Measurements from ENCODE around the gene TRIO. TPM values are rescaled to one million over a fixed set of nuclear protein-coding genes. Genes with fewer than 3 reads are reported as not detected.

TRIO gene
- total and polyA plus RNA-seq, 2 of the 8 experiments (the other 6 are each of a cell fraction or from before 2014, with no cell fraction given), result 35.1 to 69.1 TPM

GRCh38 chr5:14172149-14172795 is 29.1 kb downstream of the TRIO start:
- Histone ChIP-seq H2BK15ac (ENCODE audit: low read length) (no peak overlapping the region), H3K18ac (ENCODE audit: extremely low read depth, low read length) (no peak overlapping the region), H3K9ac (replicated peaks in 1 of 4; ENCODE audit: extremely low read depth in 1 of 4, low read depth in 3 of 4, low read length in 3 of 4) (no peak overlapping the region), H2BK12ac (ENCODE audit: low read depth, low read length) (no peak overlapping the region), H3K27ac (ENCODE audit: low read depth, low read length) (no peak overlapping the region), H3K4me3 (ENCODE audit: extremely low read depth in 1 of 4, insufficient read depth in 2 of 4, low read depth in 3 of 4, low read length in 4 of 4) (no peak overlapping the region), H2BK20ac (ENCODE audit: low read length) (no peak overlapping the region), H4K91ac (replicated peaks; ENCODE audit: insufficient read length, low read length) (no peak overlapping the region), H3K4me1 (replicated peaks in 1 of 4; ENCODE audit: control insufficient read depth in 3 of 4, insufficient read depth in 4 of 4, low read length in 3 of 4) (peaks cover 10 to 19% (median 13%) of the 10 kb centered on the region in 4 experiments), H3K56ac (replicated peaks; ENCODE audit: insufficient read length, low read depth, low read length) (no peak overlapping the region), H2BK120ac (replicated peaks; ENCODE audit: low read depth, low read length) (no peak overlapping the region), H4K20me1 (replicated peaks in 1 of 2; ENCODE audit: control insufficient read depth in 1 of 2, insufficient read depth in 2 of 2, low read length in 2 of 2) (peaks cover 15 to 26% of the 10 kb centered on the region in 2 experiments), H3K4me2 (ENCODE audit: insufficient read depth in 1 of 2, low read depth in 2 of 2, low read length in 2 of 2) (no peak overlapping the region), H3K4ac (replicated peaks; ENCODE audit: insufficient read length, low read depth, low read length) (no peak overlapping the region), H3K36me3 (ENCODE audit: control insufficient read depth in 2 of 4, insufficient read depth in 4 of 4, low read length in 3 of 4) (no peaks in the 10 kb centered on the region), H4K8ac (ENCODE audit: extremely low read depth, insufficient read depth, low read length) (no peak overlapping the region), H3K23ac (ENCODE audit: insufficient read length) (no peak overlapping the region), H3K27me3 (replicated peaks in 1 of 4; ENCODE audit: control insufficient read depth in 3 of 4, extremely low read depth in 1 of 4, insufficient read depth in 3 of 4, low read length in 3 of 4) (no peaks in the 10 kb centered on the region), H4K5ac (ENCODE audit: insufficient read length, low read depth, low read length) (no peak overlapping the region), H2AFZ (ENCODE audit: low read length) (no peak overlapping the region), H3K79me2 (ENCODE audit: control insufficient read depth in 1 of 2, insufficient read depth in 2 of 2, low read length in 2 of 2) (peaks cover 9 to 98% of the 10 kb centered on the region in 2 experiments), H2BK5ac (ENCODE audit: low read depth, low read length) (no peak overlapping the region), H3K23me2 (ENCODE audit: low read depth, low read length) (no peaks in the 10 kb centered on the region), H2AK5ac (ENCODE audit: low read depth, low read length) (no peak overlapping the region), H3K14ac (ENCODE audit: insufficient read length) (no peak overlapping the region), H3K79me1 (ENCODE audit: low read depth, low read length) (peaks cover 13% of the 10 kb centered on the region), H3K9me3 (ENCODE audit: insufficient read depth in 2 of 2, low read depth in 1 of 2, low read length in 1 of 2) (no peaks in the 10 kb centered on the region)
- DNase-seq (ENCODE audit: low read depth in 1 of 2, low spot score in 2 of 2), result no peak
- ChIA-PET CTCF (ENCODE audit: partially characterized antibody) (interaction anchor here (1.2 to 1.7 kb wide), 2 partner anchors 10 to 11 kb away, joined by 3 read pairs; no protein-coding TSS in a partner anchor), POLR2A (ENCODE audit: partially characterized antibody) (no interaction called here)
- no peak for FAIRE-seq
- 86% methylated on average over 5 of the region's 5 CpGs; no CpG with 5 or more reads in 1 of the 2 experiments for WGBS, 2 experiments (ENCODE audit: extremely low coverage in 1 of 2, insufficient coverage in 1 of 2, insufficient read length in 1 of 2, insufficient replicate concordance in 2 of 2, low coverage in 1 of 2, low lambda C conversion rate in 2 of 2, missing lambda C conversion rate in 1 of 2)
- TF ChIP-seq POLR2AphosphoS5 (IDR thresholded peaks at IDR 0.05; ENCODE audit: low read depth, low read length) (no peak), HDAC2 (IDR thresholded peaks at IDR 0.05; ENCODE audit: borderline replicate concordance in 1 of 2, low read depth in 2 of 2, low read length in 2 of 2) (no peak), TAF1 (IDR thresholded peaks at IDR 0.05; ENCODE audit: low read depth, low read length) (no peak), KDM5A (IDR thresholded peaks at IDR 0.05; ENCODE audit: low read length) (no peak), TCF12 (IDR thresholded peaks at IDR 0.05; ENCODE audit: low read depth, low read length) (no peak), GTF2F1 (IDR thresholded peaks at IDR 0.05; ENCODE audit: borderline replicate concordance, low read depth, low read length) (no peak), ATF2 (IDR thresholded peaks at IDR 0.05; ENCODE audit: low read length) (no peak), SP4 (IDR thresholded peaks at IDR 0.05; ENCODE audit: low read length) (no peak), CTCF (IDR thresholded peaks at IDR 0.05; ENCODE audit: control extremely low read depth in 1 of 3, insufficient read depth in 1 of 3, low read depth in 1 of 3, low read length in 3 of 3) (no peak)
